Pulmonary artery endothelial cell (primary cell): ENCODE results near the gene FES. TPM values are rescaled to one million over a fixed set of nuclear protein-coding genes. Genes with fewer than 3 reads are reported as not detected.

Experiments used
- DNase-seq: peaks from one replicate; pipeline ENCODE4 v3.0.0-alpha.2; 2011; ENCODE audit warnings: low read depth, low spot score
- total RNA-seq: library from RNA; depleted of rRNA; stranded (reverse); fragments of >200 nt; gene quantifications from 2 replicates; pipeline ENCODE4 v1.2.3, GENCODE V29; 2014

The FES gene
- total RNA-seq, 1 donor from 2014 or later, result 60.5 TPM

DNA sequence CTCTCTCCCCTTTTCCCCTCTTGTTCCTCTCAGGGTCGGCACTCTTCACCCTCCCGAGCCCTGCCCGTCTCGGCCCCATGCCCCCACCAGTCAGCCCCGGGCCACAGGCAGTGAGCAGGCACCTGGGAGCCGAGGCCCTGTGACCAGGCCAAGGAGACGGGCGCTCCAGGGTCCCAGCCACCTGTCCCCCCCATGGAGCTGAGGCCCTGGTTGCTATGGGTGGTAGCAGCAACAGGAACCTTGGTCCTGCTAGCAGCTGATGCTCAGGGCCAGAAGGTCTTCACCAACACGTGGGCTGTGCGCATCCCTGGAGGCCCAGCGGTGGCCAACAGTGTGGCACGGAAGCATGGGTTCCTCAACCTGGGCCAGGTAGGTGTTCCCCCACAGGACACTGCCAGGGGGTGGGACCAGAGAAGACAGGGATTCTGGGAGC lies 8.7 kb upstream of the FES start:
- DNase-seq, result no peak

DNA sequence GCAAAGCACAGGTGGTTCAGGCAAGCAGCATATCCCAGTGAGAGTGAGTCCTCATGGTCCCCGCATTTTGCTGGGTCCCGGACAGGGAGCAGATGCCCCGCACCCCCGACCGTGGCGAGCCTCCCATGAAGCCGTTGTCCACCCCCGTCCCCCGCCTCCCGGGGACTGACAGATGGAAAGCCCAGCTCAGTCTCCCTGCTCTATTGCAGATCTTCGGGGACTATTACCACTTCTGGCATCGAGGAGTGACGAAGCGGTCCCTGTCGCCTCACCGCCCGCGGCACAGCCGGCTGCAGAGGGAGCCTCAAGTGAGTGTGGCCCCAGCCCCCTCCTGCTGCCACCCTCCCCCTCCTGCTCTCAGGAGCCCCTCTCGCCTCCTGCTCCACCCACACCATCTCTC lies 8.3 kb upstream of the FES start:
- no peak for DNase-seq

DNA sequence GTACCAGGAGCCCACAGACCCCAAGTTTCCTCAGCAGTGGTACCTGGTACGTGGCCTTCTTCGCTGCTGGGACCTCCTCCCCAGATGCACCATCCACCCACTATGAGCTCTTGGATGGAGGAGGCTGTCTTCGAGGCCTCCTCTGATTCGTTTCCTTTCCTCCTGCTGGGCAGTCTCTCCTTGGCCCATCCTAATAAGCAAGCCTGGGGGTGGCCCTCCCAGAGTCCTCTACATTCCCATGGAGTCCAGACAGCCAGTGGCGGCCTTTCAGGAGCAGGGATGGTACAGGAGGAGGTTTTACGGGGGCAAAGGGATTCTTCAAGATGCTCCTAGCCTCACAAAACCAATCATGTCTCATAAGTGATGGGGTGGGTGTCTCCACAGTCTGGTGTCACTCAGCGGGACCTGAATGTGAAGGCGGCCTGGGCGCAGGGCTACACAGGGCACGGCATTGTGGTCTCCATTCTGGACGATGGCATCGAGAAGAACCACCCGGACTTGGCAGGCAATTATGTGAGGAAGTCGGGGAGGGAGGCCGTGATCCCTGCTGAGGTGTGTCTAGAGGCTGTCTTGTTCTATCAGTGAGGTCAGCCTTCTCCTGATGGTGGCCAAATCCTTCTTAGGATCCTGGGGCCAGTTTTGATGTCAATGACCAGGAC lies 7.7 kb upstream of the FES start:
- no peak for DNase-seq

DNA sequence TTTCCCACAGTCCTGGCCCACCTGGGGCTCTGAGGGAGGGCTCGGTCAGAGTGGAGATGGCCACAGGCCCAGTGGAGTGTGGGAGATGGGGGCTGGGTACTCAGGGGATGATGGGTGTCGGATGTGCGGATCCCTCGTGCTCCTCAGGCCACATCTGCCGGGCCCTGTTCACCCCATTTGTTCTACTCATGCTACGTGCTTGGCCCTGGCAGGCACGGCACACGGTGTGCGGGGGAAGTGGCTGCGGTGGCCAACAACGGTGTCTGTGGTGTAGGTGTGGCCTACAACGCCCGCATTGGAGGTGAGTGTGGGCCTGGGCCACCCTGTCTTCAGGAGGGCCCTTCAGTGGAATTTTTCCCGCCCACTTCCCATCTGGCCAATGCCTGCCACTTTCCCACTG lies 7.0 kb upstream of the FES start:
- no peak for DNase-seq

DNA sequence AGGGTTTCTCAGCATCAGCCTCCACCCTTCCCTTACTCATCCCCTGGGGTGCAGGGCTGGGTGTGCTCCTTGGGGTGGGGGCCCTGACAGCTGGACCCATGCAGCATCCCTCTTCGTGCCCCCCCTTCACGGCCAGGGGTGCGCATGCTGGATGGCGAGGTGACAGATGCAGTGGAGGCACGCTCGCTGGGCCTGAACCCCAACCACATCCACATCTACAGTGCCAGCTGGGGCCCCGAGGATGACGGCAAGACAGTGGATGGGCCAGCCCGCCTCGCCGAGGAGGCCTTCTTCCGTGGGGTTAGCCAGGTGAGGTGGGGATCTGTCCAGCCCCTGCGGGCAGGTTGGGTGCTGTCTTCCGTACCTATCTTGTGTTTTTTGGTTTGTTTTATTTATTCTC lies 6.3 kb upstream of the FES start:
- DNase-seq, result no peak

DNA sequence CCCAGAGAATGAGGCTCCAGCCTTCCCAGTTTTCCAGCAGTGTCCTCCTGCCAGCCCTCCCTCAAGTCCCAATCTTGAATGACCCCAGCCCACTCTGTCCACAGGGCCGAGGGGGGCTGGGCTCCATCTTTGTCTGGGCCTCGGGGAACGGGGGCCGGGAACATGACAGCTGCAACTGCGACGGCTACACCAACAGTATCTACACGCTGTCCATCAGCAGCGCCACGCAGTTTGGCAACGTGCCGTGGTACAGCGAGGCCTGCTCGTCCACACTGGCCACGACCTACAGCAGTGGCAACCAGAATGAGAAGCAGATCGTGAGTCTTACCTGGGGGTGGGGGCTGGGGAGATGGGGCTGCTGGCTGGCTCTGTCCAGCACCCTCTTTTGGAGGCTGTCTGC lies 5.6 kb upstream of the FES start:
- no peak for DNase-seq

DNA sequence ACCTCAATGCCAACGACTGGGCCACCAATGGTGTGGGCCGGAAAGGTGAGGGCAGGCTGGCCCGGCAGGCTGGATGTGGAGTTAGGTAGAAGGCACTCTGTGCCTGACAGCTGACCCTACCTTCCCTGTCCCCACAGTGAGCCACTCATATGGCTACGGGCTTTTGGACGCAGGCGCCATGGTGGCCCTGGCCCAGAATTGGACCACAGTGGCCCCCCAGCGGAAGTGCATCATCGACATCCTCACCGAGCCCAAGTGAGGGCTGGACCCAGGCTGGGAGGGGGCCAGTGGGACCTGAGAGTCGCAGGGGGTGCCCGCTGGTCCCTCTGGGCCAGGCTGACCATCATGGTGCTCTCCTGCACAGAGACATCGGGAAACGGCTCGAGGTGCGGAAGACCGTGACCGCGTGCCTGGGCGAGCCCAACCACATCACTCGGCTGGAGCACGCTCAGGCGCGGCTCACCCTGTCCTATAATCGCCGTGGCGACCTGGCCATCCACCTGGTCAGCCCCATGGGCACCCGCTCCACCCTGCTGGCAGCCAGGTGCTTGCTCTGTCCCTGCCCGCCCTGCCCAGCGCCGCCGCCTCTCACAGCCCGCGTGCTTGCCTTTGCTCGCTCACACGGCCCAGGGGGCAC lies 4.5 kb upstream of the FES start:
- no peak for DNase-seq

DNA sequence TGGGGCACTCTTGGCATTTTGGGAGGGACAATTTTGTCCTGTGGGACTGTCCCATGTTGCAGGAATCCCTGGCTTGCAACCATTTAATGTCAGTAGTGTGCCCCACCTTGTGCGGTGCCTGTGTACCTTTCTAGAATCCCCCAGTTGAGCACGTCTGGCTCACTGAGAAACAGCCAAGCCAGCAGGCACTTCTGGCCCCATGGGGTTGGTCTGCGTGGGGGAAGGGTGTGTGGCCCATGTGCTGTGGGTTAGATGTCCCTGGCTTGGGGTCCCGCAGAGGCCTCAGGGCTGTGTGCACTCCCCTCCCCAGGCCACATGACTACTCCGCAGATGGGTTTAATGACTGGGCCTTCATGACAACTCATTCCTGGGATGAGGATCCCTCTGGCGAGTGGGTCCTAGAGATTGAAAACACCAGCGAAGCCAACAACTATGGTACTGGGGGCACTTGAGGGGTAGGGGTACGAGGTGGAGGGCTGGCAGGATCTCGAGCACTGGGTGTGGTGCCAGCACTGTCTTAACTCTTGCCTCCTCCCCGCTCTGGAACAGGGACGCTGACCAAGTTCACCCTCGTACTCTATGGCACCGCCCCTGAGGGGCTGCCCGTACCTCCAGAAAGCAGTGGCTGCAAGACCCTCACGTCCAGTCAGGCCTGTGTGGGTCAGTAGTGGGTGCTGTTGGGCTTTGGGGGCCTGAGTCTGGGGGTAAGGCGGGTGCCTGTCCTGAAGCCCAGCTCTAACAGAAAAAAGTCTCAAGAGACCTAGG lies 3.7 kb upstream of the FES start:
- DNase-seq, result no peak

DNA sequence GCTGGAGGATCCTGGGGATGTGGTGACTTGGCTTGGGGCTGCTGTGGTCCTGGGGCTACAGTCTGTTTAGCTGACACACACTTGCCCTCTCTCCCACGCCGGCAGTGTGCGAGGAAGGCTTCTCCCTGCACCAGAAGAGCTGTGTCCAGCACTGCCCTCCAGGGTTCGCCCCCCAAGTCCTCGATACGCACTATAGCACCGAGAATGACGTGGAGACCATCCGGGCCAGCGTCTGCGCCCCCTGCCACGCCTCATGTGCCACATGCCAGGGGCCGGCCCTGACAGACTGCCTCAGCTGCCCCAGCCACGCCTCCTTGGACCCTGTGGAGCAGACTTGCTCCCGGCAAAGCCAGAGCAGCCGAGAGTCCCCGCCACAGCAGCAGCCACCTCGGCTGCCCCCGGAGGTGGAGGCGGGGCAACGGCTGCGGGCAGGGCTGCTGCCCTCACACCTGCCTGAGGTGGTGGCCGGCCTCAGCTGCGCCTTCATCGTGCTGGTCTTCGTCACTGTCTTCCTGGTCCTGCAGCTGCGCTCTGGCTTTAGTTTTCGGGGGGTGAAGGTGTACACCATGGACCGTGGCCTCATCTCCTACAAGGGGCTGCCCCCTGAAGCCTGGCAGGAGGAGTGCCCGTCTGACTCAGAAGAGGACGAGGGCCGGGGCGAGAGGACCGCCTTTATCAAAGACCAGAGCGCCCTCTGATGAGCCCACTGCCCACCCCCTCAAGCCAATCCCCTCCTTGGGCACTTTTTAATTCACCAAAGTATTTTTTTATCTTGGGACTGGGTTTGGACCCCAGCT lies 2.9 kb upstream of the FES start:
- no peak for DNase-seq

DNA sequence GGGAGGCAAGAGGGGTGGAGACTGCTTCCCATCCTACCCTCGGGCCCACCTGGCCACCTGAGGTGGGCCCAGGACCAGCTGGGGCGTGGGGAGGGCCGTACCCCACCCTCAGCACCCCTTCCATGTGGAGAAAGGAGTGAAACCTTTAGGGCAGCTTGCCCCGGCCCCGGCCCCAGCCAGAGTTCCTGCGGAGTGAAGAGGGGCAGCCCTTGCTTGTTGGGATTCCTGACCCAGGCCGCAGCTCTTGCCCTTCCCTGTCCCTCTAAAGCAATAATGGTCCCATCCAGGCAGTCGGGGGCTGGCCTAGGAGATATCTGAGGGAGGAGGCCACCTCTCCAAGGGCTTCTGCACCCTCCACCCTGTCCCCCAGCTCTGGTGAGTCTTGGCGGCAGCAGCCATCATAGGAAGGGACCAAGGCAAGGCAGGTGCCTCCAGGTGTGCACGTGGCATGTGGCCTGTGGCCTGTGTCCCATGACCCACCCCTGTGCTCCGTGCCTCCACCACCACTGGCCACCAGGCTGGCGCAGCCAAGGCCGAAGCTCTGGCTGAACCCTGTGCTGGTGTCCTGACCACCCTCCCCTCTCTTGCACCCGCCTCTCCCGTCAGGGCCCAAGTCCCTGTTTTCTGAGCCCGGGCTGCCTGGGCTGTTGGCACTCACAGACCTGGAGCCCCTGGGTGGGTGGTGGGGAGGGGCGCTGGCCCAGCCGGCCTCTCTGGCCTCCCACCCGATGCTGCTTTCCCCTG lies 2.2 kb upstream of the FES start:
- no peak for DNase-seq

DNA sequence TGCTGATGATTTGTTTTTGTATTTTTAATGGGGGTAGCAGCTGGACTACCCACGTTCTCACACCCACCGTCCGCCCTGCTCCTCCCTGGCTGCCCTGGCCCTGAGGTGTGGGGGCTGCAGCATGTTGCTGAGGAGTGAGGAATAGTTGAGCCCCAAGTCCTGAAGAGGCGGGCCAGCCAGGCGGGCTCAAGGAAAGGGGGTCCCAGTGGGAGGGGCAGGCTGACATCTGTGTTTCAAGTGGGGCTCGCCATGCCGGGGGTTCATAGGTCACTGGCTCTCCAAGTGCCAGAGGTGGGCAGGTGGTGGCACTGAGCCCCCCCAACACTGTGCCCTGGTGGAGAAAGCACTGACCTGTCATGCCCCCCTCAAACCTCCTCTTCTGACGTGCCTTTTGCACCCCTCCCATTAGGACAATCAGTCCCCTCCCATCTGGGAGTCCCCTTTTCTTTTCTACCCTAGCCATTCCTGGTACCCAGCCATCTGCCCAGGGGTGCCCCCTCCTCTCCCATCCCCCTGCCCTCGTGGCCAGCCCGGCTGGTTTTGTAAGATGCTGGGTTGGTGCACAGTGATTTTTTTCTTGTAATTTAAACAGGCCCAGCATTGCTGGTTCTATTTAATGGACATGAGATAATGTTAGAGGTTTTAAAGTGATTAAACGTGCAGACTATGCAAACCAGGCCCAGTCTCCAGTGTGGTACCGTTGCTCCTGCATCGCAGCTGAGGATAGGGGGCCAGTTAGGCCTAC lies 1.4 kb upstream of the FES start:
- DNase-seq, result no peak

DNA sequence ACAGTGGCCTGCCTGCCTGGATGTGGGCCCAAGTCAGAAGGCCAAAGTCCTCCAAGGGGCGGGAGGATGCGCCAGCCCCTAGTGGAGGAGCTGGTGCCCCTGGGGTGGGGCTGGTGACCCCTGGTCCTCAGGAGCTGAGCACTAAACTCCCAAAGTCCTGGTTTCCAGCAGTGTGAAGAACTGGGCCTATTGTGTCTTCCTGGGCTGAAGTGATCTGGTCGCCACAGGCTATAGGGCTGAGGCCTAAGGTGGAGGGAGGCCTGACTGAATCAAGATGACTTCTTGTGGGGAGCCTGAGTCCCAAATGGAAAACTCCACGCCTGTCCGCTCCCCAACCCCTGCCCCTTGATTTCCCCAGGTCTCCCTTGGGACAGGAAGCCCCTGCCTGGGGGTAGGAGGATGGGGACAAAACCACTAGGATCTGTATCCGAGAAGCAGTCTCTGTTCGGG lies 753 bp upstream of the FES start:
- no peak for DNase-seq

DNA sequence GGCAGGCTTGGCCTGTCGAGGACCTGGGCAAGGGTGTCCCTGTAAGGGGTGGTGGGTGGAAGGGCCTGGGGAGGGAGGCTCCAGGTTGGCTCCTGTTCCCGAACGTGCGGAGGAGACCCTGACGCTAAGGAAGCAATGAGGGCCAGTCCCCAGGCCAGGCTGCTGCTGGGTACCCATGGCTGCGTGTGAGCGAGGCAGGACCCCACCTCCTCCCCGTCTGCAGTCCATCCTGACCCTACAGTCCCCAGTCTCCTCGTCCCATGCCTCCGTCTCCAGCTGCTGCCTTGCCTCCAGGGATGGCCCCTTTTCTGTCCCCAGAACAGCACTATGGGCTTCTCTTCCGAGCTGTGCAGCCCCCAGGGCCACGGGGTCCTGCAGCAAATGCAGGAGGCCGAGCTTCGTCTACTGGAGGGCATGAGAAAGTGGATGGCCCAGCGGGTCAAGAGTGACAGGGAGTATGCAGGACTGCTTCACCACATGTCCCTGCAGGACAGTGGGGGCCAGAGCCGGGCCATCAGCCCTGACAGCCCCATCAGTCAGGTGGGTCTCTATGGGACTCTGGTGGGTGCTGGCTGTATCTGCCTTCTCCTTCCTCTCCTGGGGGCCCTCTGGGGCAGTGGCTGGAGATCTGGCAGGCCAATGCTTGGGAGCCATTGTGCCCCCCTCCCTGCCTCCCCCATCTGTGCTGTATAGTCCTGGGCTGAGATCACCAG lies 571 bp downstream of the FES start:
- DNase-seq, result no peak

DNA sequence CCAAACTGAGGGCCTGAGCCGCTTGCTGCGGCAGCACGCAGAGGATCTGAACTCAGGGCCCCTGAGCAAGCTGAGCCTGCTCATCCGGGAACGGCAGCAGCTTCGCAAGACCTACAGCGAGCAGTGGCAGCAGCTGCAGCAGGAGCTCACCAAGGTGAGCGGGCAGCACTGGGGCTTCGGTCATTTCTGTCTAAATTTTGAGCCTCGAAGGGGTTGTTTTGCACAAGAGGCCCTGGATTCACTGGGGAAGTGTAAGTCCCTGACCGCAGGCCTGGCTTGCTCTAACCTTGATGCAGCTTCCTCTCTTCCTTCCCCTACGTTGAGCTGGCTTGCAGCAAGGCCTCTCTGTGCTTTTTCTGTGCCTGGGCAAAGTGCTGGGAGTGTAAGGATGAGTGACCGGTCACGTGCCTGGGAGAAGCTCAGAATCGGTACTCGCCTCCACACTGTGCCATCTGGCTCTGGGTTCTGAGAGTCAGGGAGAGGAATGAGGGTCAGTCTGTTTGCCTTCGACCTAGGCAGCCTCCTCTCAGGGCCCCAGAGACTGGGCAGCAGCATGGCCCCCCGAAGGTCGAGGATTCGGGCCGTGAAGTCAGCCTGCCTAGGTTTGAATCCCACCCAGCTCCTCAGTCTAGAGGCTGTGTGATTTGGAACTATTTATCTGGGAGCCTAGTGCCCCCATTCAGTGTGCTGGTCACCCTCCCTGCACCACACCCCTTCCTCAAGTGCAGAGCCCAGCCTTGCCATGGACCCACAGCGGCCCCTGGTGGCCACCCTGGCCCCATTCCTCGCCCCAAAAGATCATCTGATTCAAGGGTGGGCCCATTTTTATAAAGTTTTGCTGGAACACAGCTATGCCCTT lies 1.4 kb downstream of the FES start:
- no peak for DNase-seq

DNA sequence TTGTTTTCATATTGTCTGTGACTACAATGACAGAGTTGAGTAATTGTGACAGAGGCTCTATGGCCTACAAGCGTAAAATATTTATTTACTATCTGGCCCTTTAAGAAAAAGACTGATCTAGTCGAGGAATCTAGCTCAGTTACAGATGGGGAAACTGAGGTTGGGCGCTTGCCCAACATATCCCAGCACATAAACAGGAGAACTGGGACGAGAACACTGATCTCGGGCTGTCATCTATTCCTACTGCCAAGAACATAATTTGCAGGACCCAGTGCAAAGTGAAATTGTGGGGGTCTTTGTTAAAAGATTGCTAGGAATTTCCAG lies 1.9 kb downstream of the FES start:
- no peak for DNase-seq

DNA sequence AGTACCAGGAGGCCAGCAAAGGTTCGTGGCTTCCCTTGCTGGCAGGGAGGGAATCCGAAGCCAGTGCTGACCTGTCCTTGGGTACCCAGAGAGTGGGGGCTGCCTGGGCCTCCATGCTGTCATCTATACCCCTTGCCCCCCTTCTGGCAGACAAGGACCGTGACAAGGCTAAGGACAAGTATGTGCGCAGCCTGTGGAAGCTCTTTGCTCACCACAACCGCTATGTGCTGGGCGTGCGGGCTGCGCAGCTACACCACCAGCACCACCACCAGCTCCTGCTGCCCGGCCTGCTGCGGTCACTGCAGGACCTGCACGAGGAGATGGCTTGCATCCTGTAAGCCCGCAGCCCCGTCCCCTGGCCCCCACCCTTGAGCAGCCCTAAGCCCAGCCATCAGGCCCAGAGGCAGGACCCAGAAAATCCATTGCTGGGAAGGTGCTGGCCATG lies 2.8 kb downstream of the FES start:
- no peak for DNase-seq

DNA sequence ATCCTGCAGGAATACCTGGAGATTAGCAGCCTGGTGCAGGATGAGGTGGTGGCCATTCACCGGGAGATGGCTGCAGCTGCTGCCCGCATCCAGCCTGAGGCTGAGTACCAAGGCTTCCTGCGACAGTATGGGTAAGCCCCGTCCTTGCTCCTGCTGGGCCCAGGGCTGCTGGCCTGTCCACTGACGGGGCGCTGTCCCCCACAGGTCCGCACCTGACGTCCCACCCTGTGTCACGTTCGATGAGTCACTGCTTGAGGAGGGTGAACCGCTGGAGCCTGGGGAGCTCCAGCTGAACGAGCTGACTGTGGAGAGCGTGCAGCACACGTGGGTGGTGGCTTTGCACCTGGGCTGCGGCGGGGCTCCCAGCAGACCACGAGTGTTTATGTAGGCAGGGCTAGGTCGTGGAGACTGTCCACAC lies 5.0 kb downstream of the FES start:
- DNase-seq, result no peak

DNA sequence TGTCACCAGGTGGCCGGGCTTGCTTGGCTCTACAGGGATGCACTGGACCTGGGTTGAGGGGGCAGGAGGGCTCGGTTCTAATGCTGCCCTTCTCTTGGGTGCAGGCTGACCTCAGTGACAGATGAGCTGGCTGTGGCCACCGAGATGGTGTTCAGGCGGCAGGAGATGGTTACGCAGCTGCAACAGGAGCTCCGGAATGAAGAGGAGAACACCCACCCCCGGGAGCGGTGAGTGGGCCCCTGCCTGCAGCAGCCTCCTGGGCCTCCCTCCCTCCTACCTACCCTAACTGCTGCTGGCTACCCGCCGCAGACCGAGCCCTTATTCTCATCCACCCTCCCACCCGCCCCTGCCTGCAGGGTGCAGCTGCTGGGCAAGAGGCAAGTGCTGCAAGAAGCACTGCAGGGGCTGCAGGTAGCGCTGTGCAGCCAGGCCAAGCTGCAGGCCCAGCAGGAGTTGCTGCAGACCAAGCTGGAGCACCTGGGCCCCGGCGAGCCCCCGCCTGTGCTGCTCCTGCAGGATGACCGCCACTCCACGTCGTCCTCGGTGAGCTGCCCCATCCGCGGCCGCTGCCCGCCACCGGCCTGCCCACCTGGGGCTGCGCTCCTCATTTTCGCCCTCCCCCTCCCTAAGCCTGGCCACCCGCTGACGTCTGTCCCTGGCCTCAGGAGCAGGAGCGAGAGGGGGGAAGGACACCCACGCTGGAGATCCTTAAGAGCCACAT lies 5.6 kb downstream of the FES start:
- DNase-seq, result no peak
